HG03060 (cell line): ENCODE results near the gene APC.

Source experiments
- ATAC-seq: cut with Tn5 transposase; IDR thresholded peaks from one replicate; pipeline ENCODE4 v1.9.1; 2021; ENCODE audit warnings: low read depth, moderate number of reproducible peaks; ENCODE audit not compliant: unreplicated experiment

APC gene

GRCh38 chr5:112892776-112893175, 155.1 kb downstream of the APC start:
- no peak for ATAC-seq

- ATAC-seq: no peak
Observed at GRCh38 chr5:112895682-112896081, 158.0 kb downstream of the APC start.
